Transverse colon (tissue), 4 donors: ENCODE results near the gene GAS7. TPM values are rescaled to one million over a fixed set of nuclear protein-coding genes. Genes with fewer than 3 reads are reported as not detected.

Experiments used
- DNase-seq: peaks from one replicate; pipeline ENCODE4 v3.0.0-alpha.2; 2019
- H3K27ac ChIP-seq, 4 donors: fragments of 200-600 bp; sonication (generic); 2 replicates each; pipeline ENCODE4 v1.5.1; 2016 to 2018; ENCODE audit warnings: inconsistent platforms in 4 of 4
- H3K27me3 ChIP-seq: fragments of 200-600 bp; sonication (generic); 2 replicates; pipeline ENCODE4 v1.5.1; 2017; ENCODE audit warnings: inconsistent platforms
- H3K36me3 ChIP-seq, 4 donors: fragments of 200-600 bp; sonication (generic); 2 replicates each; pipeline ENCODE4 v1.5.1; 2017 to 2019; ENCODE audit warnings: inconsistent platforms in 4 of 4
- H3K4me1 ChIP-seq, 4 donors: fragments of 200-600 bp; sonication (generic); 2 replicates each; pipeline ENCODE4 v1.5.1; 2017 to 2020; ENCODE audit warnings: inconsistent platforms in 4 of 4
- H3K4me3 ChIP-seq, 4 donors: fragments of 200-600 bp; sonication (generic); 1 replicate in 1 of 4; 2 replicates in 3 of 4; pipeline versions ENCODE4 v1.5.1 to v1.6.1; 2017 to 2019; ENCODE audit warnings: inconsistent platforms in 4 of 4
- H3K9me3 ChIP-seq, 2 donors: fragments of 200-600 bp; sonication (generic); 2 replicates each; pipeline ENCODE4 v1.5.1; 2017 to 2019; ENCODE audit warnings: inconsistent platforms in 2 of 2
- CTCF ChIP-seq, 5 experiments: fragments of 200-600 bp in 3 of 5; fragments of 450-650 bp in 2 of 5; sonication (generic) in 3 of 5; IDR thresholded peaks; 1 replicate in 2 of 5; 2 replicates in 3 of 5; pipeline ENCODE4 v1.5.1; 2016 to 2017; ENCODE audit warnings: antibody characterized with exemption in 5 of 5, inconsistent platforms in 3 of 5, mild to moderate bottlenecking in 2 of 5, moderate library complexity in 1 of 5
- EP300 ChIP-seq: sonication (generic); formaldehyde crosslinking; IDR thresholded peaks from one replicate; pipeline ENCODE4 v1.6.1; 2017; ENCODE audit warnings: antibody characterized with exemption, low read depth
- POLR2A ChIP-seq: fragments of 450-650 bp; IDR thresholded peaks from one replicate; pipeline ENCODE4 v1.6.1; 2016; ENCODE audit warnings: antibody characterized with exemption, mild to moderate bottlenecking, moderate library complexity
- POLR2AphosphoS5 ChIP-seq, 3 donors: sonication (generic); formaldehyde crosslinking; IDR thresholded peaks; one replicate each; pipeline ENCODE4 v1.6.1; 2016; ENCODE audit warnings: antibody characterized with exemption in 3 of 3
- WGBS, 2 donors: methylation state at CpG; one replicate each; pipeline ENCODE4 v1.1.5; 2018; ENCODE audit warnings: low coverage in 1 of 2; 5-methylcytosine and 5-hydroxymethylcytosine counted together
- in situ Hi-C, 4 donors: fragments of 200-750 bp; cut with MboI; loops; one replicate each; pipeline versions ENCODE4 v1.15.0 to v1.15.1; 2017; ENCODE audit warnings: low sequenced_read_pairs in 3 of 4, low pct_ligation_motif_present in 1 of 4, low pct_unique_long_range_greater_than_20kb in 1 of 4
- intact Hi-C: fragments of 100-400 bp; cut with DNase I; formaldehyde crosslinking; loops from one replicate; pipeline ENCODE4 v1.15.1; 2023; ENCODE audit warnings: low total_unique reads
- total RNA-seq, 4 donors: library from RNA; depleted of rRNA; stranded (reverse); fragments of >200 nt; gene quantifications; one replicate each; pipeline ENCODE4 v1.1.0, GENCODE V29; 2016

Gene GAS7
- total RNA-seq, 4 donors from 2014 or later = 9.2 to 59.1 (median 15.2) TPM

DNA sequence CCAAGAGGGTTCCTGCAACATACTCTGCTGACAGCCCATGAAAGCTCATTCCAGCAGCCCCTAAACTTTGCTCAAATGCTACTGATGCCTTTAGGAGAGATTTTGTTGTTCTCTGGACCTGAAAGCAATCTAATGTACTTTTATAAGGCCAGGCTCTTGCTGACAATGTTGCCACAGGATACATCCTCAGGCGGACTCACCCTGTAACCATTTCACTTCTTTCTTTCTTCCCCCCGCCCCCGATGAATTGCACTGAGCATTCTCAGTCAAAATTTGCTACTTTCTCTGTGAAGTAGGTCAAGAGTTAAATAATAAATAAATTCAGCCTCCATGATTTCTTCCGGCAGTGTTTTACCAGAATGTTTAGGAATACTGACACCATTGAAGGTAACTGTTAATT lies 1.5 kb downstream of the GAS7 start:
- peak overlapping the region; percentile 40 to 68 (median 60) for H3K27ac ChIP-seq
- 66 to 74% methylated on average over 4 of the region's 4 CpGs for WGBS, 2 donors
- peak overlapping the region in 3 of 4 donors; percentile 47 to 52 (median 50) for H3K4me3 ChIP-seq
- in situ Hi-C loops = no loop called here
- no peak for TF ChIP-seq POLR2A
- TF ChIP-seq EP300 = no peak
- TF ChIP-seq POLR2AphosphoS5 (IDR thresholded peaks at IDR 0.05) = no peak
- no peak for TF ChIP-seq CTCF (IDR thresholded peaks at IDR 0.05)
- H3K9me3 ChIP-seq = peaks cover 7 to 12% of the 10 kb centered on the region in 2 donors
- H3K4me1 ChIP-seq = peaks cover 0 to 6% (median 2%) of the 10 kb centered on the region in 4 donors
- no peak for DNase-seq
- no peaks in the 10 kb centered on the region for H3K36me3 ChIP-seq
- H3K27me3 ChIP-seq = peaks cover 34% of the 10 kb centered on the region
- intact Hi-C loops = no loop called here

DNA sequence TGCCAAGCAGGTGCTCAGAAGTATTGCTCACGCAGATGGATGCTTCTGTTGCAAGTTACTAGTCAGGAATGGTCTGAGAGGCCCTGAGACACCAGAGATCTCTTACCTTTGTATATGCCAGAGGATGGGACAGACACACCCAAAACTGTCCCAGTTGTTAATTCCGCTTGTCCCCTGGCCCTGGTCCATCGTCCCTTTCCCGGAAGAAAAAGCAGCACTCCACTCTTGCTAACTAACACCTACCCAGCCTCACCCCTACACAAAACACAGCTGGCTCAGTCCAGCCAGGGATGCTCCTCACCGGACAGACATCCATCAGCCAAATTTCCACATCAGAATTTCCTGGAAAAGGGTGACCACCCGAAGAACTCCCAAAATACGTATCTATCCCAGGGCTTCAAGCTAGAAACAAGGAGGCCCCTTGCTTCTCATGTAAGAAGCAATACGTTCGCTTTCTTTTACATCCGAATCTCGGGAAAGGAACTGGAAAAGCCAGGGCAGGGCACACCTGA lies 2.0 kb downstream of the GAS7 start:
- Histone ChIP-seq H3K27ac (peak overlapping the region in 1 of 4 donors; percentile 40), H3K4me1 (peaks cover 0 to 6% (median 2%) of the 10 kb centered on the region in 4 donors), H3K27me3 (peaks cover 34% of the 10 kb centered on the region), H3K36me3 (no peaks in the 10 kb centered on the region), H3K4me3 (peak overlapping the region in 1 of 4 donors; percentile 50), H3K9me3 (peaks cover 7 to 12% of the 10 kb centered on the region in 2 donors)
- in situ Hi-C loops (no loop called here), intact Hi-C loops (no loop called here)
- 68 to 74% methylated on average over 7 to 11 of the region's 11 CpGs for WGBS, 2 donors
- TF ChIP-seq POLR2A (no peak), CTCF (IDR thresholded peaks at IDR 0.05) (no peak), EP300 (no peak)
- DNase-seq = no peak

- H3K27ac ChIP-seq = no peak overlapping the region
These were observed 3.2 kb downstream of the GAS7 start for GRCh38 chr17:10195090-10195805.

More at GRCh38 chr17:10195090-10195805, 3.2 kb downstream of the GAS7 start:
- intact Hi-C loops (no loop called here), in situ Hi-C loops (no loop called here)
- 83% methylated on average over 4 of the region's 4 CpGs; no CpG with 5 or more reads in 1 of the 2 donors for WGBS, 2 donors
- Histone ChIP-seq H3K4me3 (no peak overlapping the region), H3K9me3 (peaks cover 7 to 12% of the 10 kb centered on the region in 2 donors), H3K27me3 (peaks cover 33% of the 10 kb centered on the region), H3K4me1 (peaks cover 0 to 6% (median 2%) of the 10 kb centered on the region in 4 donors), H3K36me3 (no peaks in the 10 kb centered on the region)
- no peak for TF ChIP-seq POLR2A
- no peak for TF ChIP-seq EP300
- no peak for TF ChIP-seq POLR2AphosphoS5 (IDR thresholded peaks at IDR 0.05)
- no peak for TF ChIP-seq CTCF (IDR thresholded peaks at IDR 0.05)
- peak; percentile 16 for DNase-seq
